ENCODE measurements around the gene TIA1. TPM values are rescaled to one million over a fixed set of nuclear protein-coding genes. Genes with fewer than 3 reads are reported as not detected.
"Not testable (repeated sequence)": the region's sequence is repeated elsewhere in the genome, so short reads cannot be mapped to it uniquely, and the experiment has no call there.

The TIA1 gene
- total RNA-seq, 1 donor from 2014 or later: 539 TPM

DNA sequence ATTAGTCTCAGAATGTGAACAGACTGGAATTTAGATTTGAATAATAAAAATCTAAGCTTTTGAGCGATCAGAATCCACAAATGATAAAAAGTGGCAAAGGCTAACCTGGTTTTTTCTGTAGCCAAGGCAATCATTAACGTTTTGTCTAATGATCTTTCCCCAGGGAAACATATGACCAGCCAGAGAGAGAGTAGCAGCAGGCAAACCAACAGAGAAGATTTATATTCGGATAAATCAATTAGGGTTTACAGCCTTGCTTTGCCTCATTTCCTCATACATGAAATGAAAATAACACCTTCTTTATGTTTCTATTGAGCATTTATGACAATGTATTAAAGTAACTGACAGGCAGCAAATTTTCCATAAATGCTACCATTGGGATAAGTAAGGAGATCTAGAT is 14.5 kb downstream of the TIA1 start:
- TF ChIP-seq EZH2phosphoT487 (IDR thresholded peaks at IDR 0.05): no peak
- TF ChIP-seq, protein P1, sequence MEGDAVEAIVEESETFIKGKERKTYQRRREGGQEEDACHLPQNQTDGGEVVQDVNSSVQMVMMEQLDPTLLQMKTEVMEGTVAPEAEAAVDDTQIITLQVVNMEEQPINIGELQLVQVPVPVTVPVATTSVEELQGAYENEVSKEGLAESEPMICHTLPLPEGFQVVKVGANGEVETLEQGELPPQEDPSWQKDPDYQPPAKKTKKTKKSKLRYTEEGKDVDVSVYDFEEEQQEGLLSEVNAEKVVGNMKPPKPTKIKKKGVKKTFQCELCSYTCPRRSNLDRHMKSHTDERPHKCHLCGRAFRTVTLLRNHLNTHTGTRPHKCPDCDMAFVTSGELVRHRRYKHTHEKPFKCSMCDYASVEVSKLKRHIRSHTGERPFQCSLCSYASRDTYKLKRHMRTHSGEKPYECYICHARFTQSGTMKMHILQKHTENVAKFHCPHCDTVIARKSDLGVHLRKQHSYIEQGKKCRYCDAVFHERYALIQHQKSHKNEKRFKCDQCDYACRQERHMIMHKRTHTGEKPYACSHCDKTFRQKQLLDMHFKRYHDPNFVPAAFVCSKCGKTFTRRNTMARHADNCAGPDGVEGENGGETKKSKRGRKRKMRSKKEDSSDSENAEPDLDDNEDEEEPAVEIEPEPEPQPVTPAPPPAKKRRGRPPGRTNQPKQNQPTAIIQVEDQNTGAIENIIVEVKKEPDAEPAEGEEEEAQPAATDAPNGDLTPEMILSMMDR (IDR thresholded peaks at IDR 0.05): no peak
- no peak for TF ChIP-seq EZH2 (IDR thresholded peaks at IDR 0.05)
- peaks cover 21% of the 10 kb centered on the region for H3K36me3 Mint-ChIP-seq
- no peak overlapping the region for H3K27ac Mint-ChIP-seq
- H4K20me1 ChIP-seq (ENCODE audit: low read depth): peaks cover 92% of the 10 kb centered on the region
- H3K4me1 ChIP-seq: no peaks in the 10 kb centered on the region
- no peaks in the 10 kb centered on the region for H3K27me3 ChIP-seq
- no peaks in the 10 kb centered on the region for H3K9me3 Mint-ChIP-seq
- peaks cover 42% of the 10 kb centered on the region for H3K36me3 ChIP-seq
- H3K4me3 Mint-ChIP-seq: no peak overlapping the region
- H3K4me3 ChIP-seq: no peak overlapping the region
- no peak overlapping the region for H2AFZ ChIP-seq (replicated peaks)
- H3K4me2 ChIP-seq: no peak overlapping the region
- DNase-seq (ENCODE audit: low spot score): no peak
- H3K9me3 ChIP-seq (ENCODE audit: low read depth): no peaks in the 10 kb centered on the region
- H3K4me1 Mint-ChIP-seq: no peaks in the 10 kb centered on the region
- no peak overlapping the region for H3K9ac ChIP-seq
- H3F3A ChIP-seq (ENCODE audit: low read depth): peaks cover 37% of the 10 kb centered on the region
- no peak overlapping the region for H3K27ac ChIP-seq
- peaks cover 98% of the 10 kb centered on the region for H3K79me2 ChIP-seq (ENCODE audit: low read depth)
- no peaks in the 10 kb centered on the region for H3K27me3 Mint-ChIP-seq (ENCODE audit: insufficient read depth, low read depth)

DNA sequence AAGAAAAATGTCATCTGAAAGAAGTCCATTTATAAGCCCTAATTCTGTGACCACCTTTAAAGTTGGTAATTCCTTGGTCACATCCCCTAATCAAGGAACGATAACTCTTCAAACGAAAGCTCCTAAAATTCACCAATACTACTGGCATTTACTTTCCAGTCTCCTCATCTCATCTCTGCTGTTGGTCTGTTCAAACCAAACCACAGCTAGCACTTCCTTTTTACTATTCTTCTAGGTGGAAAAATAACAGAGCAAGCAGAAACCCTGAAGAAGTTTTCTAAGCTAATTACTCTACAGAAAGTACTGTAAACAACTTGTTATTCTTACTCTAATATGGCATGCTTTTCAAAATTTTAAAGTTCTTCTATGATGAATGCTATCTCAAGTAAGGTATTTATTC is 21.6 kb downstream of the TIA1 start:
- no peak for DNase-seq (ENCODE audit: low spot score)

DNA sequence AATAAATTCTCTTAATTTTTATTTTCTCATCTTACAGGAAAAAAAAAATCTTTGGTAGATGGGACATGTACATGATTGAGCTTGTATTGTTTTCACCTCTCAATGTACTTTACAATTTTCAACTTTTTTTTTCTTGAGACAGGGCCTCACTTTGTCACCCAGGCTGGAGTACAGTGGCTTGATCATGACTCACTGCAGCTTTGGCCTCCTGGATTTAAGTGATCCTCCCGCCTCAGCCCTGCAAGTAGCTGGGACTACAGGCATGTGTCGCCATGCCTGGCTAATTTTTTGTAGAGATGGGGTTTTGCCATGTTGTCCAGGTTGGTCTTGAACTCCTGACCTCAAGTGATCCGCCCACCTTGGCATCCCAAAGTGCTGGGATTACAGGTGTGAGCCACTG is 25.1 kb downstream of the TIA1 start:
- H3K36me3 Mint-ChIP-seq: peaks cover 35% of the 10 kb centered on the region
- H3F3A ChIP-seq (ENCODE audit: low read depth): peaks cover 76% of the 10 kb centered on the region
- not testable (repeated sequence) for H3K4me3 Mint-ChIP-seq; H2AFZ ChIP-seq (replicated peaks); H3K27me3 Mint-ChIP-seq (ENCODE audit: insufficient read depth, low read depth); H3K9me3 ChIP-seq (ENCODE audit: low read depth); H3K4me2 ChIP-seq; H3K4me1 Mint-ChIP-seq; H3K27ac Mint-ChIP-seq; H3K4me3 ChIP-seq; H3K9ac ChIP-seq; H3K27me3 ChIP-seq; H3K27ac ChIP-seq; H3K4me1 ChIP-seq; DNase-seq (ENCODE audit: low spot score); H3K9me3 Mint-ChIP-seq
- H3K79me2 ChIP-seq (ENCODE audit: low read depth): peaks cover 70% of the 10 kb centered on the region
- H4K20me1 ChIP-seq (ENCODE audit: low read depth): peaks cover 39% of the 10 kb centered on the region
- H3K36me3 ChIP-seq: peaks cover 71% of the 10 kb centered on the region

More for the DNA sequence above, 21.6 kb downstream of the TIA1 start:
- Histone ChIP-seq H3K9me3 (ENCODE audit: low read depth) (no peaks in the 10 kb centered on the region), H2AFZ (replicated peaks) (no peak overlapping the region), H3K36me3 (peaks cover 80% of the 10 kb centered on the region), H4K20me1 (ENCODE audit: low read depth) (peaks cover 70% of the 10 kb centered on the region), H3K27ac (peak overlapping the region; percentile 38), H3K4me1 (no peaks in the 10 kb centered on the region), H3F3A (ENCODE audit: low read depth) (peaks cover 73% of the 10 kb centered on the region), H3K9ac (no peak overlapping the region), H3K4me2 (no peak overlapping the region), H3K27me3 (no peaks in the 10 kb centered on the region), H3K79me2 (ENCODE audit: low read depth) (peaks cover 90% of the 10 kb centered on the region), H3K4me3 (no peak overlapping the region)
- TF ChIP-seq EZH2phosphoT487 (IDR thresholded peaks at IDR 0.05) (no peak), EZH2 (IDR thresholded peaks at IDR 0.05) (no peak)
- TF ChIP-seq, protein P1 (IDR thresholded peaks at IDR 0.05): no peak
- Mint-ChIP-seq H3K27ac (no peak overlapping the region), H3K4me3 (no peak overlapping the region), H3K36me3 (peaks cover 31% of the 10 kb centered on the region), H3K4me1 (no peaks in the 10 kb centered on the region), H3K27me3 (ENCODE audit: insufficient read depth, low read depth) (no peaks in the 10 kb centered on the region), H3K9me3 (no peaks in the 10 kb centered on the region)

DNA sequence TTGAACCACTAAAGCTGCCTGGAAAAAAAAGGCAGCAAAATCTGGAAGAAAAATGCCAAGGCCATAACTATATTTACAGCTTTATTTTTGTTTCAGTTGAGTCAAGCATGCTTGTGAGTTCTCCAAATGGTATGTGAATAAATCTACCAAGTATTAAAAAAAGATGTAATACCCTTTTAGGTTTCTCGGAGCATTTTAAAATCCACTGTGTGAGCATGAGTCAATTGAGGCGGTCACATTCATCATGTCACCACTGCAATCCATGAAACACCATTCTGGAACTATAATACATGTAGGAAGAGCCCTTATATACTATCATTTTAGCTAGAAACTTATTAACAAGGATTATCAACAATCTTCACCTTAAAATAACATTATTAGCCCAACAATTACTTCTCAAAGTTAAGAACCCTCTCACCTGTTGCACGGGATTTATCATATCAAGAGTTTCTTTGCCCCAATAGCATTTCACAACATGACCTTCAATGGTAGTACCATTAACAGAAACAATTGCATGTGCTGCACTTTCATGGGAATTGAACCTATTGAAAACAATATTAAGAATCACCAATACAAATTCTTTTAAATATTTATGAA is 33.4 kb downstream of the TIA1 start:
- Histone ChIP-seq H3K27ac (no peak overlapping the region), H3K9me3 (ENCODE audit: low read depth) (no peaks in the 10 kb centered on the region), H2AFZ (replicated peaks) (no peak overlapping the region), H3F3A (ENCODE audit: low read depth) (peaks cover 72% of the 10 kb centered on the region), H3K4me2 (no peak overlapping the region), H3K79me2 (ENCODE audit: low read depth) (peaks cover 15% of the 10 kb centered on the region), H3K27me3 (no peaks in the 10 kb centered on the region), H3K4me3 (no peak overlapping the region), H3K4me1 (no peaks in the 10 kb centered on the region), H3K36me3 (peaks cover 33% of the 10 kb centered on the region), H3K9ac (no peak overlapping the region), H4K20me1 (ENCODE audit: low read depth) (no peaks in the 10 kb centered on the region)
- H3K27me3 Mint-ChIP-seq (ENCODE audit: insufficient read depth, low read depth): no peaks in the 10 kb centered on the region
- no peak overlapping the region for H3K4me3 Mint-ChIP-seq
- H3K4me1 Mint-ChIP-seq: no peaks in the 10 kb centered on the region
- peaks cover 31% of the 10 kb centered on the region for H3K36me3 Mint-ChIP-seq
- TF ChIP-seq EZH2 (IDR thresholded peaks at IDR 0.05) (no peak), EZH2phosphoT487 (IDR thresholded peaks at IDR 0.05) (no peak)
- TF ChIP-seq, protein P1 (IDR thresholded peaks at IDR 0.05): no peak
- no peak overlapping the region for H3K27ac Mint-ChIP-seq
- no peak for DNase-seq (ENCODE audit: low spot score)
- H3K9me3 Mint-ChIP-seq: no peaks in the 10 kb centered on the region
